ENCODE data around the gene CIRBP. TPM values are rescaled to one million over a fixed set of nuclear protein-coding genes. Genes with fewer than 3 reads are reported as not detected.

CIRBP gene
- total and polyA plus RNA-seq, 2 of the 13 experiments (the other 11 are each of a cell fraction or from before 2014, with no cell fraction given) = 133 to 140 TPM

GRCh38 chr19:1269478-1270212 lies 513 bp downstream of the CIRBP start (continued):
- no peak; the same call in 1 of the 2 replicates for TF ChIP-seq ZNF839 (CRISPR knock-in tag; IDR thresholded peaks at IDR 0.05; ENCODE audit: borderline replicate concordance)
- TF ChIP-seq ZMYM3 (CRISPR knock-in tag; IDR thresholded peaks at IDR 0.05) = no peak
- no peak for TF ChIP-seq SNAPC5 (CRISPR knock-in tag; IDR thresholded peaks at IDR 0.05; ENCODE audit: borderline replicate concordance)
- TF ChIP-seq TOPORS (CRISPR knock-in tag; IDR thresholded peaks at IDR 0.05) = no peak
- no peak; the same call in 1 of the 2 replicates for TF ChIP-seq MED13 (CRISPR knock-in tag; IDR thresholded peaks at IDR 0.05)
- no peak for TF ChIP-seq HMGXB3 (CRISPR knock-in tag; IDR thresholded peaks at IDR 0.05; ENCODE audit: borderline replicate concordance)
- TF ChIP-seq, protein P1, sequence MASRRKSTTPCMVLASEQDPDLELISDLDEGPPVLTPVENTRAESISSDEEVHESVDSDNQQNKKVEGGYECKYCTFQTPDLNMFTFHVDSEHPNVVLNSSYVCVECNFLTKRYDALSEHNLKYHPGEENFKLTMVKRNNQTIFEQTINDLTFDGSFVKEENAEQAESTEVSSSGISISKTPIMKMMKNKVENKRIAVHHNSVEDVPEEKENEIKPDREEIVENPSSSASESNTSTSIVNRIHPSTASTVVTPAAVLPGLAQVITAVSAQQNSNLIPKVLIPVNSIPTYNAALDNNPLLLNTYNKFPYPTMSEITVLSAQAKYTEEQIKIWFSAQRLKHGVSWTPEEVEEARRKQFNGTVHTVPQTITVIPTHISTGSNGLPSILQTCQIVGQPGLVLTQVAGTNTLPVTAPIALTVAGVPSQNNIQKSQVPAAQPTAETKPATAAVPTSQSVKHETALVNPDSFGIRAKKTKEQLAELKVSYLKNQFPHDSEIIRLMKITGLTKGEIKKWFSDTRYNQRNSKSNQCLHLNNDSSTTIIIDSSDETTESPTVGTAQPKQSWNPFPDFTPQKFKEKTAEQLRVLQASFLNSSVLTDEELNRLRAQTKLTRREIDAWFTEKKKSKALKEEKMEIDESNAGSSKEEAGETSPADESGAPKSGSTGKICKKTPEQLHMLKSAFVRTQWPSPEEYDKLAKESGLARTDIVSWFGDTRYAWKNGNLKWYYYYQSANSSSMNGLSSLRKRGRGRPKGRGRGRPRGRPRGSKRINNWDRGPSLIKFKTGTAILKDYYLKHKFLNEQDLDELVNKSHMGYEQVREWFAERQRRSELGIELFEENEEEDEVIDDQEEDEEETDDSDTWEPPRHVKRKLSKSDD (CRISPR knock-in tag; IDR thresholded peaks at IDR 0.05; ENCODE audit: low read depth) = peak; percentile 68
- TF ChIP-seq, protein P2, sequence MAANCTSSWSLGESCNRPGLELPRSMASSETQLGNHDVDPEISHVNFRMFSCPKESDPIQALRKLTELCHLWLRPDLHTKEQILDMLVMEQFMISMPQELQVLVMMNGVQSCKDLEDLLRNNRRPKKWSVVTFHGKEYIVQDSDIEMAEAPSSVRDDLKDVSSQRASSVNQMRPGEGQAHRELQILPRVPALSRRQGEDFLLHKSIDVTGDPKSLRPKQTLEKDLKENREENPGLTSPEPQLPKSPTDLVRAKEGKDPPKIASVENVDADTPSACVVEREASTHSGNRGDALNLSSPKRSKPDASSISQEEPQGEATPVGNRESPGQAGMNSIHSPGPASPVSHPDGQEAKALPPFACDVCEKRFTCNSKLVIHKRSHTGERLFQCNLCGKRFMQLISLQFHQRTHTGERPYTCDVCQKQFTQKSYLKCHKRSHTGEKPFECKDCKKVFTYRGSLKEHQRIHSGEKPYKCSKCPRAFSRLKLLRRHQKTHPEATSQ (CRISPR knock-in tag; IDR thresholded peaks at IDR 0.05; ENCODE audit: borderline replicate concordance) = no peak
- no peak for TF ChIP-seq ZKSCAN1 (IDR thresholded peaks at IDR 0.05; ENCODE audit: low read length)
- no peak for TF ChIP-seq SETDB1 (CRISPR knock-in tag; IDR thresholded peaks at IDR 0.05; ENCODE audit: borderline replicate concordance)
- no peak for TF ChIP-seq ZNF333 (CRISPR knock-in tag; IDR thresholded peaks at IDR 0.05; ENCODE audit: borderline replicate concordance)
- TF ChIP-seq ZNF543 (CRISPR knock-in tag; IDR thresholded peaks at IDR 0.05) = 0 out of 2 replicates have a peak, but pooled peaks have one; percentile 31
- TF ChIP-seq MXI1 (IDR thresholded peaks at IDR 0.05; ENCODE audit: borderline replicate concordance, low read depth, low read length) = peak; percentile 85; the same call in 2 of the 3 replicates
- no peak for TF ChIP-seq ZBTB34 (CRISPR knock-in tag; IDR thresholded peaks at IDR 0.05)
- TF ChIP-seq ZNF670 (CRISPR knock-in tag; IDR thresholded peaks at IDR 0.05; ENCODE audit: borderline replicate concordance) = no peak
- TF ChIP-seq, protein P3, sequence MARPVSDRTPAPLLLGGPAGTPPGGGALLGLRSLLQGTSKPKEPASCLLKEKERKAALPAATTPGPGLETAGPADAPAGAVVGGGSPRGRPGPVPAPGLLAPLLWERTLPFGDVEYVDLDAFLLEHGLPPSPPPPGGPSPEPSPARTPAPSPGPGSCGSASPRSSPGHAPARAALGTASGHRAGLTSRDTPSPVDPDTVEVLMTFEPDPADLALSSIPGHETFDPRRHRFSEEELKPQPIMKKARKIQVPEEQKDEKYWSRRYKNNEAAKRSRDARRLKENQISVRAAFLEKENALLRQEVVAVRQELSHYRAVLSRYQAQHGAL (CRISPR knock-in tag; IDR thresholded peaks at IDR 0.05; ENCODE audit: not compliant biosample characterization) = no peak
- no peak for TF ChIP-seq RFX5 (IDR thresholded peaks at IDR 0.05; ENCODE audit: low read depth, low read length)

All from HepG2 (cell line).